Endothelial cell of umbilical vein (primary cell): Measurements from ENCODE around the gene TRPM5. TPM values are rescaled to one million over a fixed set of nuclear protein-coding genes. Genes with fewer than 3 reads are reported as not detected.

Experiments
- BruUV-seq: library from RNA; stranded (reverse); fragments of 400-500 nt; replicated peaks from 2 replicates; lab custom pipeline; 2021; lab: Mats Ljungman, UMichigan
- CTCF ChIA-PET: fragments of 300-600, 350-600 bp; sonication (Branson Sonifier 250); formaldehyde crosslinking; loops from one replicate; lab custom pipeline; 2021; ENCODE audit warnings: antibody characterized with exemption, inconsistent platforms; lab: Charles Lee
- POLR2A ChIA-PET: fragments of 300-600, 350-600 bp; sonication (Branson Sonifier 250); formaldehyde crosslinking; loops from one replicate; lab custom pipeline; 2021; ENCODE audit warnings: antibody characterized with exemption, inconsistent platforms; lab: Charles Lee
- DNase-seq: peaks from one replicate; pipeline ENCODE4 v3.0.0-alpha.2; 2011; ENCODE audit warnings: low read depth, low spot score
- FAIRE-seq: peaks from 2 replicates; lab custom pipeline; 2011; peaks lifted over from hg19 to GRCh38; lab: Jason Lieb, UNC
- H2AFZ ChIP-seq: 2 replicates; pipeline ENCODE4 v1.6.0; 2012; ENCODE audit warnings: low read depth, low read length, control low read depth, inconsistent platforms
- H3K27ac ChIP-seq: 2 replicates; pipeline ENCODE4 v1.5.1; 2011; ENCODE audit warnings: low read depth, mild to moderate bottlenecking, control low read depth, low read length, moderate library complexity; ENCODE audit not compliant: insufficient read depth
- H3K27me3 ChIP-seq, 2 experiments: 2 replicates each; pipeline versions ENCODE4 v1.6.0 to v1.6.1; 2011; ENCODE audit warnings: low read length in 2 of 2, mixed read lengths in 1 of 2; ENCODE audit not compliant: control insufficient read depth in 2 of 2, insufficient read depth in 2 of 2
- H3K36me3 ChIP-seq, 2 experiments: 2 replicates in 1 of 2; 3 replicates in 1 of 2; pipeline ENCODE4 v1.5.1; 2011; ENCODE audit warnings: low read length in 2 of 2, mild to moderate bottlenecking in 1 of 2, moderate library complexity in 1 of 2; ENCODE audit not compliant: control insufficient read depth in 2 of 2, insufficient read depth in 2 of 2; ENCODE audit errors: extremely low read depth in 1 of 2
- H3K4me1 ChIP-seq: 3 replicates; pipeline ENCODE4 v1.5.1; 2011; ENCODE audit warnings: mild to moderate bottlenecking, low read length; ENCODE audit not compliant: control insufficient read depth, insufficient read depth; ENCODE audit errors: extremely low read depth
- H3K4me2 ChIP-seq: 2 replicates; pipeline ENCODE4 v1.6.1; 2011; ENCODE audit warnings: low read length, control low read depth, mixed read lengths; ENCODE audit not compliant: insufficient read depth
- H3K4me3 ChIP-seq, 3 experiments: fragments of 200-600 bp in 1 of 3; sonication (generic), shearing (Covaris generic) in 1 of 3; replicated peaks in 1 of 3; 2 replicates each; pipeline ENCODE4 v1.5.1; 2011 to 2016; ENCODE audit warnings: control low read depth in 3 of 3, low read length in 3 of 3, mild to moderate bottlenecking in 2 of 3, inconsistent platforms in 1 of 3, low read depth in 1 of 3, moderate library complexity in 1 of 3; ENCODE audit not compliant: insufficient read depth in 1 of 3
- H3K79me2 ChIP-seq: 2 replicates; pipeline ENCODE4 v1.6.0; 2012; ENCODE audit warnings: low read length, inconsistent platforms; ENCODE audit not compliant: control insufficient read depth, insufficient read depth
- H3K9ac ChIP-seq: replicated peaks from 2 replicates; pipeline ENCODE3; 2011; ENCODE audit warnings: low read length, control low read depth; ENCODE audit not compliant: insufficient read depth; ENCODE audit errors: extremely low read depth
- H3K9me1 ChIP-seq: replicated peaks from 3 replicates; pipeline ENCODE4 v1.6.0; 2011; ENCODE audit warnings: mild to moderate bottlenecking, low read length; ENCODE audit not compliant: control insufficient read depth, insufficient read depth; ENCODE audit errors: extremely low read depth
- H3K9me3 ChIP-seq: replicated peaks from 2 replicates; pipeline ENCODE4 v1.5.1; 2012; ENCODE audit warnings: low read length, inconsistent platforms; ENCODE audit not compliant: control insufficient read depth, insufficient read depth
- H4K20me1 ChIP-seq: replicated peaks from 2 replicates; pipeline ENCODE3; 2011; ENCODE audit warnings: mild to moderate bottlenecking, low read length; ENCODE audit not compliant: control insufficient read depth, insufficient read depth; ENCODE audit errors: extremely low read depth
- CTCF ChIP-seq, 2 donors: IDR thresholded peaks; 1 replicate in 1 of 2; 2 replicates in 1 of 2; pipeline ENCODE4 v1.5.1; 2011; ENCODE audit warnings: low read length in 2 of 2, mild to moderate bottlenecking in 2 of 2, moderate library complexity in 2 of 2, control low read depth in 1 of 2, inconsistent platforms in 1 of 2, low read depth in 1 of 2; ENCODE audit not compliant: insufficient read depth in 1 of 2; ENCODE audit errors: extremely low read depth in 1 of 2
- EZH2 ChIP-seq: IDR thresholded peaks from 2 replicates; pipeline ENCODE4 v1.6.1; 2012; ENCODE audit warnings: borderline replicate concordance, low read depth, mild to moderate bottlenecking, moderate library complexity, low read length, inconsistent platforms; ENCODE audit not compliant: severe bottlenecking
- FOS ChIP-seq: IDR thresholded peaks from 2 replicates; pipeline ENCODE4 v1.6.1; 2011; ENCODE audit warnings: mild to moderate bottlenecking, low read length, moderate library complexity, borderline replicate concordance; ENCODE audit not compliant: insufficient read depth
- GATA2 ChIP-seq: IDR thresholded peaks from 2 replicates; pipeline ENCODE4 v1.7.0; 2011; ENCODE audit warnings: low read depth, mild to moderate bottlenecking, moderate library complexity, mixed read lengths, low read length; ENCODE audit not compliant: insufficient read length, insufficient read depth
- JUN ChIP-seq: IDR thresholded peaks from 2 replicates; pipeline ENCODE4 v1.6.1; 2011; ENCODE audit warnings: borderline replicate concordance, low read depth; ENCODE audit not compliant: insufficient read length, insufficient read depth
- MAX ChIP-seq: IDR thresholded peaks from 2 replicates; pipeline ENCODE4 v1.6.1; 2011; ENCODE audit not compliant: insufficient read depth, insufficient read length
- MYC ChIP-seq: IDR thresholded peaks from one replicate; pipeline ENCODE4 v1.6.1; 2011; ENCODE audit warnings: mild to moderate bottlenecking, low read depth, low read length
- POLR2A ChIP-seq: IDR thresholded peaks from 2 replicates; pipeline ENCODE4 v1.6.1; 2012; ENCODE audit warnings: low read depth, mild to moderate bottlenecking, control low read depth, low read length
- POLR2AphosphoS5 ChIP-seq: IDR thresholded peaks from 2 replicates; pipeline ENCODE4 v1.6.1; 2012; ENCODE audit warnings: low read depth, mild to moderate bottlenecking, control low read depth, low read length, moderate library complexity; ENCODE audit not compliant: insufficient read depth
- dilution Hi-C: fragments of 300-500 bp; cut with MboI; formaldehyde crosslinking; loops from one replicate; pipeline ENCODE4 v1.15.0; 2019; ENCODE audit warnings: low sequenced_read_pairs; ENCODE audit not compliant: extremely low pct_ligation_motif_present
- intact Hi-C: fragments of 100-400 bp; cut with micrococcal nuclease; formaldehyde crosslinking; loops from one replicate; pipeline ENCODE4 v1.10.0; 2022
- polyA plus RNA-seq, 4 experiments: library from polyadenylated mRNA; depleted of rRNA in 3 of 4; stranded (reverse) in 3 of 4; unstranded in 1 of 4; fragments of >200 nt; gene quantifications; 2 replicates each; pipeline versions ENCODE4 v1.2.1 to v1.2.3, GENCODE V29; 2011 to 2012; ENCODE audit warnings: missing spikeins in 1 of 4
- total RNA-seq: library from RNA; stranded (reverse); gene quantifications from 2 replicates; pipeline ENCODE4 v1.2.3, GENCODE V29; 2021

Gene TRPM5
- total and polyA plus RNA-seq, 2 donors (not counting 3 experiments of a cell fraction or from before 2014, with no cell fraction given) = not detected

GRCh38 chr11:2413742-2414579 is 30.4 kb downstream of the TRPM5 start:
- Histone ChIP-seq H3K4me1 (no peaks in the 10 kb centered on the region), H3K27ac (no peak overlapping the region), H3K36me3 (no peaks in the 10 kb centered on the region), H3K9me1 (no peaks in the 10 kb centered on the region), H4K20me1 (no peaks in the 10 kb centered on the region), H2AFZ (no peak overlapping the region), H3K79me2 (no peaks in the 10 kb centered on the region), H3K4me3 (no peak overlapping the region), H3K4me2 (no peak overlapping the region), H3K27me3 (peaks cover 0 to 4% of the 10 kb centered on the region in 2 experiments), H3K9ac (no peak overlapping the region), H3K9me3 (no peaks in the 10 kb centered on the region)
- BruUV-seq = no TSS peak
- DNase-seq (no peak), FAIRE-seq (no peak)
- ChIA-PET CTCF (interaction anchor here (2.5 kb wide), 1 partner anchor 110 kb away, joined by 9 read pairs; no protein-coding TSS in a partner anchor), POLR2A (no interaction called here)
- dilution Hi-C loops (no loop called here), intact Hi-C loops (no loop called here)
- no peak for TF ChIP-seq EZH2
- TF ChIP-seq JUN = no peak
- no peak for TF ChIP-seq FOS
- TF ChIP-seq POLR2AphosphoS5 = no peak
- no peak for TF ChIP-seq MAX
- TF ChIP-seq POLR2A = no peak
- TF ChIP-seq MYC = no peak
- no peak for TF ChIP-seq GATA2
- no peak for TF ChIP-seq CTCF (IDR thresholded peaks at IDR 0.05; ENCODE audit: extremely low read depth in 1 of 2, insufficient read depth in 1 of 2, low read depth in 1 of 2, low read length in 2 of 2)
